ENCODE results near the gene PITPNC1. TPM values are rescaled to one million over a fixed set of nuclear protein-coding genes. Genes with fewer than 3 reads are reported as not detected.

The PITPNC1 gene
- total RNA-seq, 1 donor from 2014 or later, result 5.4 TPM

DNA sequence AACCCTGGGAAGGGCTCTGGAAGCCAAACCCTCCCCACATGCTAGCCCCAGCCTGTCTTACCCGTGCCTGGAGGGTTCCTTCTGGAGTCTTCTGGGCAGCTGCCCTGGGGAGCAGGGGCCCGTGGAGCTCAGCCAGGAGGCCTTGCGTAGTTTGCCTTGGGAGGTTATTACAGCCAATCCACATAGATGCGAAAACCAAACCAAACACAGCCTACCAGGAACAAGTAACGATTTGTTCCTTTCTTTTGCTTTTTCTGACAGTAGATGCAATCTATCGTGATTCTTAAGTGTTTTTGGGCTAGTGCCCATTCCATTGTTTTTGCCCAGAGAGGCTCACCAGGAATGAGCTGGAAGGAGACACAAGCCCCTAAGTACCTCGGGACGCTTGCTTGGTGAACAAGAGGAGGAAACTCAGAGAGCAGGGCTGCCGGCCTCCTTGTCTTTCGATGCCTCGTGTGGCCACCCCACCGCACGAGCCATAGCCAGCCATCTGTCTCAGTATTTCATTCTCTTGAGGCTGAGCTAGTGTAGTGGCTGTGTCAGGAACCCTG is 238.0 kb downstream of the PITPNC1 start:
- H3K4me1 Mint-ChIP-seq (ENCODE audit: low read depth), result no peaks in the 10 kb centered on the region
- no peak overlapping the region for H3K27ac Mint-ChIP-seq (ENCODE audit: unreplicated experiment)
- no peak for DNase-seq (ENCODE audit: low spot score)
- no peak overlapping the region for H3K4me3 Mint-ChIP-seq (ENCODE audit: unreplicated experiment)
- no peaks in the 10 kb centered on the region for H3K36me3 Mint-ChIP-seq (ENCODE audit: low read depth)
- H3K27me3 Mint-ChIP-seq (ENCODE audit: low read depth), result no peaks in the 10 kb centered on the region
- no peaks in the 10 kb centered on the region for H3K9me3 Mint-ChIP-seq (ENCODE audit: low read depth)
- TF ChIP-seq, protein P1, sequence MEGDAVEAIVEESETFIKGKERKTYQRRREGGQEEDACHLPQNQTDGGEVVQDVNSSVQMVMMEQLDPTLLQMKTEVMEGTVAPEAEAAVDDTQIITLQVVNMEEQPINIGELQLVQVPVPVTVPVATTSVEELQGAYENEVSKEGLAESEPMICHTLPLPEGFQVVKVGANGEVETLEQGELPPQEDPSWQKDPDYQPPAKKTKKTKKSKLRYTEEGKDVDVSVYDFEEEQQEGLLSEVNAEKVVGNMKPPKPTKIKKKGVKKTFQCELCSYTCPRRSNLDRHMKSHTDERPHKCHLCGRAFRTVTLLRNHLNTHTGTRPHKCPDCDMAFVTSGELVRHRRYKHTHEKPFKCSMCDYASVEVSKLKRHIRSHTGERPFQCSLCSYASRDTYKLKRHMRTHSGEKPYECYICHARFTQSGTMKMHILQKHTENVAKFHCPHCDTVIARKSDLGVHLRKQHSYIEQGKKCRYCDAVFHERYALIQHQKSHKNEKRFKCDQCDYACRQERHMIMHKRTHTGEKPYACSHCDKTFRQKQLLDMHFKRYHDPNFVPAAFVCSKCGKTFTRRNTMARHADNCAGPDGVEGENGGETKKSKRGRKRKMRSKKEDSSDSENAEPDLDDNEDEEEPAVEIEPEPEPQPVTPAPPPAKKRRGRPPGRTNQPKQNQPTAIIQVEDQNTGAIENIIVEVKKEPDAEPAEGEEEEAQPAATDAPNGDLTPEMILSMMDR (IDR thresholded peaks at IDR 0.05), result no peak

DNA sequence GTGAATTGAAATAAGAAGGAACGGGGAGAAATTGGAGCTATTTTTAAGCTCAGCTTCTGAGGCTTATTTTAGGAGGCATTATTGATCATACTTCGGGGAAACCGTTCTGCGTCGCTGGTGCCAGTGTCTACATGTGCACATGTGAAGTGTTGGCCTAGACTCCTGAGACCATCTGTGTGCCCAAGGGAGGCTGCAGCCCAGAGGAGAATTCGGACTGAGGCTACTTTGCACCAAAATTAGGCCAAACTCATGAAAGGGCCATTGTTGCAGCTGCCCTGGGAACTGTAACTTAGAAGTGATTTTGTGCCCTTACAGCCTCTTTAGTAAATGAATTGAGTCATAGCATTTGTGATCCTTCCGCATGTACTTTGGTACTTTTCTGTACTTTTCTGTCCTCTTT is 238.7 kb downstream of the PITPNC1 start:
- Mint-ChIP-seq H3K9me3 (ENCODE audit: low read depth) (no peaks in the 10 kb centered on the region), H3K27me3 (ENCODE audit: low read depth) (no peaks in the 10 kb centered on the region), H3K27ac (ENCODE audit: unreplicated experiment) (no peak overlapping the region), H3K36me3 (ENCODE audit: low read depth) (no peaks in the 10 kb centered on the region), H3K4me3 (ENCODE audit: unreplicated experiment) (no peak overlapping the region), H3K4me1 (ENCODE audit: low read depth) (no peaks in the 10 kb centered on the region)
- no peak for DNase-seq (ENCODE audit: low spot score)
- TF ChIP-seq, protein P1 (IDR thresholded peaks at IDR 0.05), result no peak

DNA sequence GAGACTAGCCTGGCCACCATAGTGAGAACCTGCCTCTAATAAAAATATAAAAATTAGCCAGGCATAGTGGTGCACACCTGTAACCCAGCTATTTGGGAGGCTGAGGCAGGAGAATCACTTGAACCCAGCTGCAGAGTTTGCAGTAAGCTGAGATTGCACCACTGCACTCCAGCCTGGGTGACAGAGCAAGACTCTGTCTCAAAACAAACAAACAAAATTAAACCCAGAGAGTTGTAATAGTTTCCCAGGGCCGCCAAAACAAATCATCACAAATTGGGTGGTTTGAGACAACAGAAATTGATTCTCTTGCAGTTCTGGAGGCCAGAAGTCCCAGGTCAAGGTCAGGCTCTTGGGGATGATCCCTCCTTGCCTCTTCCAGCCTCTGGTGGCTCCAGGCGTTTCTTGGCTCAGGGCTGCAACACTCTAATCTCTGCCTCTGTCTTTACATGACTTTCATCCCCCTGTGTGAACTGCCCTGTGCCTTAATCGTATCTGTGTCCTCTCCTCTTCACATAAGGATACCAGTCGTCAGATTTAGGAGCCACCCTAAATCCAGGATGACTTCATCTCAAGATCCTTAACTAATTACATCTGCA is 240.3 kb downstream of the PITPNC1 start:
- TF ChIP-seq, protein P1 (IDR thresholded peaks at IDR 0.05), result no peak
- Mint-ChIP-seq H3K4me1 (ENCODE audit: low read depth) (no peaks in the 10 kb centered on the region), H3K27me3 (ENCODE audit: low read depth) (no peaks in the 10 kb centered on the region), H3K4me3 (ENCODE audit: unreplicated experiment) (no peak overlapping the region), H3K27ac (ENCODE audit: unreplicated experiment) (no peak overlapping the region), H3K36me3 (ENCODE audit: low read depth) (no peaks in the 10 kb centered on the region), H3K9me3 (ENCODE audit: low read depth) (no peaks in the 10 kb centered on the region)
- DNase-seq (ENCODE audit: low spot score), result no peak

DNA sequence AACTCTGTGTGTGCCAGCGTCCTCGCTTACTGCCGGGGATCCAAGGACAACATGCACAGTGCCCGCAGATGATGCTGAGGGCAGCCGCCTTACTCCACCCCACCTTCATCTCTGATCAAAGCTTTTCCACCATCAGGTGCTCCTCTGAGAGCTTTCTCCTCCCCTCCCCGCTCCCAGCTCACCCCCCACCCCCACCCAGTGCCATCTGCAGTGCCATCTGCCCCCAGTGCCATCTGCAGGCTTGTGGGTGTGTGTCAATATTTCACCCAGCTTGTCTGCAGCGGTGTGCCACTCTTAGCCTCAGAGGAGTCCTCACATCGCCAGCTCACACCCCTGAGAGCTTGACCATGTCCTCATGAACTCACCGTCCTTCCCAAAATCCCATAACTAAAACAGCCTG is 242.5 kb downstream of the PITPNC1 start:
- H3K27me3 Mint-ChIP-seq (ENCODE audit: low read depth), result no peaks in the 10 kb centered on the region
- no peaks in the 10 kb centered on the region for H3K36me3 Mint-ChIP-seq (ENCODE audit: low read depth)
- DNase-seq (ENCODE audit: low spot score), result no peak
- no peak overlapping the region for H3K4me3 Mint-ChIP-seq (ENCODE audit: unreplicated experiment)
- H3K9me3 Mint-ChIP-seq (ENCODE audit: low read depth), result no peaks in the 10 kb centered on the region
- H3K27ac Mint-ChIP-seq (ENCODE audit: unreplicated experiment), result no peak overlapping the region
- TF ChIP-seq, protein P1 (IDR thresholded peaks at IDR 0.05), result no peak
- H3K4me1 Mint-ChIP-seq (ENCODE audit: low read depth), result no peaks in the 10 kb centered on the region

DNA sequence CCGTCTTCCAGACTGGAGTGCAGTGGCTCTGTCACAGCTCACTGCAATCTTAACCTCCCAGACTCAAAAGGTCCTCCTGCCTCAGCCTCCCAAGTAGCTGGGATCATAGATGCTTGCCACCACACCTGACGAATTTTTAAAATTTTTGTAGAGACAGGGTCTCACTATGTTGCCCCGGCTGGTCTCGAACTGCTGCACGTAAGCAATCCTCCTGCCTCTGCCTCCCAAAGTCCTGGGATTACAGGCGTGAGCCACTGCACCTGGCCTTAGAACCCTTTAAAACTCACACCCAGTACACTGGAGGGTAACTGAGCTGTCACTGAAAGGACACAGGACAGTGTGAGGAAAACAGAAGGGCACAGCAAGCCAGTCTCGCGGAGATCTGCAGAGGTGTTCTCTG is 243.0 kb downstream of the PITPNC1 start:
- TF ChIP-seq, protein P1 (IDR thresholded peaks at IDR 0.05), result no peak
- Mint-ChIP-seq H3K36me3 (ENCODE audit: low read depth) (no peaks in the 10 kb centered on the region), H3K27ac (ENCODE audit: unreplicated experiment) (no peak overlapping the region), H3K4me1 (ENCODE audit: low read depth) (no peaks in the 10 kb centered on the region), H3K27me3 (ENCODE audit: low read depth) (no peaks in the 10 kb centered on the region), H3K4me3 (ENCODE audit: unreplicated experiment) (no peak overlapping the region), H3K9me3 (ENCODE audit: low read depth) (no peaks in the 10 kb centered on the region)
- DNase-seq (ENCODE audit: low spot score), result no peak
